HL-60 (cell line): Measurements from ENCODE around the gene KAZN.

Experiments used
- GABPA ChIP-seq: IDR thresholded peaks from 2 replicates; pipeline ENCODE4 v1.6.1; 2012; ENCODE audit warnings: low read depth
- TF ChIP-seq, protein P1 (sequence below): IDR thresholded peaks from one replicate; pipeline ENCODE4 v1.5.1; 2011; ENCODE audit warnings: low read length, control low read depth, inconsistent platforms; ENCODE audit not compliant: insufficient read depth

DNA sequence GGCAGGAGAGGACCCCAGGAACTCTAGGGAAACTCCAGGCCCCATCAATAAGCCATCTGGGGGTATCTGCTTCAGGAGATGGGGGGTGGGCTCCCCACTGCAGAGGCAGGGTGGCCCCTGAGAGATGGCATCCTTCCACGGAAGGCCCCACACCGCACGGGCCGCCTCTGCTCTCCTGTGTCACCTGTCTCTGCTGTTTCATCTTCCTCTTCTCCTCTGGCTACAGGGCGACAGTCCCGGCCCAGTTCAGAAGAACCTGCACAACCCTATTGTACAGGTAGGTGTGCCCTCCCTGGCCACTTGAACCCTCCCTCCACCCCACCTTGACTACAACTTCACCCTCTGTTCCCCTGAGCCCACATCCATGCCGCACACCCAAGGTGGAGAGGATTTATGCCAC lies 464.9 kb downstream of the KAZN start:
- TF ChIP-seq, protein P1, sequence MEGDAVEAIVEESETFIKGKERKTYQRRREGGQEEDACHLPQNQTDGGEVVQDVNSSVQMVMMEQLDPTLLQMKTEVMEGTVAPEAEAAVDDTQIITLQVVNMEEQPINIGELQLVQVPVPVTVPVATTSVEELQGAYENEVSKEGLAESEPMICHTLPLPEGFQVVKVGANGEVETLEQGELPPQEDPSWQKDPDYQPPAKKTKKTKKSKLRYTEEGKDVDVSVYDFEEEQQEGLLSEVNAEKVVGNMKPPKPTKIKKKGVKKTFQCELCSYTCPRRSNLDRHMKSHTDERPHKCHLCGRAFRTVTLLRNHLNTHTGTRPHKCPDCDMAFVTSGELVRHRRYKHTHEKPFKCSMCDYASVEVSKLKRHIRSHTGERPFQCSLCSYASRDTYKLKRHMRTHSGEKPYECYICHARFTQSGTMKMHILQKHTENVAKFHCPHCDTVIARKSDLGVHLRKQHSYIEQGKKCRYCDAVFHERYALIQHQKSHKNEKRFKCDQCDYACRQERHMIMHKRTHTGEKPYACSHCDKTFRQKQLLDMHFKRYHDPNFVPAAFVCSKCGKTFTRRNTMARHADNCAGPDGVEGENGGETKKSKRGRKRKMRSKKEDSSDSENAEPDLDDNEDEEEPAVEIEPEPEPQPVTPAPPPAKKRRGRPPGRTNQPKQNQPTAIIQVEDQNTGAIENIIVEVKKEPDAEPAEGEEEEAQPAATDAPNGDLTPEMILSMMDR: no peak
- TF ChIP-seq GABPA: no peak
